HepG2 (cell line): ENCODE measurements around the gene SLC25A25. TPM values are rescaled to one million over a fixed set of nuclear protein-coding genes. Genes with fewer than 3 reads are reported as not detected.

ENCODE experiments used
- ATAC-seq: fragments of 200-7000 bp; cut with Tn5 transposase; 3 replicates; pipeline ENCODE4 v1.9.1; 2020; ENCODE audit warnings: mild to moderate bottlenecking, moderate library complexity
- BruUV-seq: library from RNA; stranded (reverse); fragments of 400-500 nt; replicated peaks from 2 replicates; lab custom pipeline; 2021; lab: Mats Ljungman, UMichigan
- CTCF ChIA-PET: fragments of 300-600 bp; formaldehyde crosslinking; extraction: SDS; loops from one replicate; lab custom pipeline; 2021; ENCODE audit warnings: low total read pairs, inconsistent platforms, low intra/inter-chr PET ratio; lab: Yijun Ruan, JAX
- POLR2A ChIA-PET: fragments of 350-600 bp; sonication (Branson Sonifier 250); formaldehyde crosslinking; loops from one replicate; lab custom pipeline; 2020; ENCODE audit warnings: antibody characterized with exemption, inconsistent platforms; lab: Yijun Ruan, JAX
- DNase-seq: peaks from one replicate; pipeline ENCODE4 v3.0.0-alpha.2; 2015; ENCODE audit warnings: low spot score
- FAIRE-seq: peaks from 3 replicates; lab custom pipeline; 2011; peaks lifted over from hg19 to GRCh38; lab: Jason Lieb, UNC
- H2AFZ ChIP-seq: one replicate; pipeline ENCODE4 v1.6.1; 2011; ENCODE audit warnings: low read length, inconsistent platforms
- H3K27ac ChIP-seq: fragments of 300-600 bp; 3 replicates; pipeline ENCODE4 v1.8.0; 2011; ENCODE audit warnings: mixed run types, mild to moderate bottlenecking, mixed read lengths, low read length, inconsistent platforms; ENCODE audit not compliant: insufficient read depth; ENCODE audit errors: extremely low read length
- H3K27me3 ChIP-seq, 2 experiments: fragments of 200-600 bp in 1 of 2; 2 replicates in 1 of 2; 3 replicates in 1 of 2; pipeline versions ENCODE4 v1.6.0 to v1.8.0; 2011; ENCODE audit warnings: low read length in 2 of 2, mild to moderate bottlenecking in 2 of 2, moderate library complexity in 2 of 2, inconsistent platforms in 1 of 2; ENCODE audit not compliant: insufficient read depth in 2 of 2, control insufficient read depth in 1 of 2
- H3K36me3 ChIP-seq, 2 experiments: fragments of 200-600 bp in 1 of 2; replicated peaks in 1 of 2; 2 replicates in 1 of 2; 3 replicates in 1 of 2; pipeline versions ENCODE4 v1.5.1 to v1.8.0; 2011; ENCODE audit warnings: low read length in 2 of 2, inconsistent platforms in 1 of 2; ENCODE audit not compliant: insufficient read depth in 2 of 2, control insufficient read depth in 1 of 2
- H3K4me1 ChIP-seq: 2 replicates; pipeline ENCODE4 v1.5.1; 2012; ENCODE audit warnings: low read length, inconsistent platforms; ENCODE audit not compliant: insufficient read depth
- H3K4me2 ChIP-seq: 2 replicates; pipeline ENCODE4 v1.6.0; 2011; ENCODE audit warnings: low read depth, low read length, inconsistent platforms
- H3K4me3 ChIP-seq, 3 experiments: fragments of 200-600 bp in 1 of 3; sonication (generic), shearing (Covaris generic) in 1 of 3; replicated peaks in 1 of 3; 2 replicates each; pipeline ENCODE4 v1.5.1; 2011 to 2016; ENCODE audit warnings: low read length in 3 of 3, inconsistent platforms in 2 of 3, low read depth in 2 of 3, mild to moderate bottlenecking in 2 of 3, control low read depth in 1 of 3, mixed read lengths in 1 of 3; ENCODE audit not compliant: insufficient read depth in 1 of 3
- H3K79me2 ChIP-seq: one replicate; pipeline ENCODE4 v1.6.1; 2011; ENCODE audit warnings: low read length, inconsistent platforms; ENCODE audit not compliant: insufficient read depth
- H3K9ac ChIP-seq: 2 replicates; pipeline ENCODE4 v1.6.0; 2011; ENCODE audit warnings: mild to moderate bottlenecking, low read depth, low read length, inconsistent platforms; ENCODE audit not compliant: insufficient read depth
- H3K9me3 ChIP-seq: 2 replicates; pipeline ENCODE4 v1.5.1; 2012; ENCODE audit warnings: mild to moderate bottlenecking, low read length
- H4K20me1 ChIP-seq: 2 replicates; pipeline ENCODE4 v1.6.0; 2011; ENCODE audit warnings: inconsistent platforms, mild to moderate bottlenecking, low read length, moderate library complexity; ENCODE audit not compliant: insufficient read depth
- HMG20A ChIP-seq: IDR thresholded peaks from 2 replicates; pipeline ENCODE4 v1.6.1; 2016; ENCODE audit warnings: borderline replicate concordance
- YEATS4 ChIP-seq: sonication (generic); formaldehyde crosslinking; IDR thresholded peaks from 2 replicates; pipeline ENCODE4 v1.4.0; 2020; ENCODE audit warnings: missing genetic modification reagents, borderline replicate concordance
- ZFP62 ChIP-seq: sonication (generic); formaldehyde crosslinking; IDR thresholded peaks from 2 replicates; pipeline ENCODE4 v1.4.0; 2020; ENCODE audit warnings: missing genetic modification reagents
- ZNF124 ChIP-seq: sonication (generic); formaldehyde crosslinking; IDR thresholded peaks from 2 replicates; pipeline ENCODE4 v1.4.0; 2020; ENCODE audit warnings: missing genetic modification reagents
- ZNF317 ChIP-seq: sonication (generic); formaldehyde crosslinking; IDR thresholded peaks from 2 replicates; pipeline ENCODE4 v1.5.0; 2020; ENCODE audit warnings: mild to moderate bottlenecking, missing genetic modification reagents
- ZNF672 ChIP-seq: sonication (generic); formaldehyde crosslinking; IDR thresholded peaks from 2 replicates; pipeline ENCODE4 v1.8.1; 2022; ENCODE audit warnings: missing genetic modification reagents
- WGBS: methylation state at CpG from one replicate; pipeline ENCODE4 v1.1.6; 2017; ENCODE audit warnings: low lambda C conversion rate; 5-methylcytosine and 5-hydroxymethylcytosine counted together
- in situ Hi-C: cut with HindIII; loops from 2 replicates; pipeline ENCODE4 v1.10.0; 2017; ENCODE audit warnings: low pct_unique_long_range_greater_than_20kb; ENCODE audit not compliant: extremely low pct_ligation_motif_present
- intact Hi-C: fragments of 100-400 bp; cut with micrococcal nuclease; formaldehyde crosslinking; loops from one replicate; pipeline ENCODE4 v1.10.0; 2022; ENCODE audit not compliant: unreplicated experiment
- polyA plus RNA-seq, 8 experiments: library from polyadenylated mRNA; depleted of rRNA in 3 of 8; stranded (reverse) in 7 of 8; unstranded in 1 of 8; fragments of >200 nt; fragmentation: Illumina TruSeq in 4 of 8; extraction: Trizol in 4 of 8; gene quantifications; 2 replicates each; pipeline versions ENCODE4 v1.2.1 to v1.2.3, GENCODE V29; 2011 to 2016; ENCODE audit warnings: low read depth in 4 of 8, missing spikeins in 1 of 8, mixed read lengths in 1 of 8; ENCODE audit not compliant: insufficient read depth in 1 of 8
- total RNA-seq, 5 experiments: library from RNA; depleted of rRNA; stranded (reverse); fragments of >200 nt; fragmentation: Illumina TruSeq; extraction: Trizol; gene quantifications; 2 replicates each; pipeline ENCODE4 v1.2.3, GENCODE V29; 2016; ENCODE audit warnings: low read depth in 1 of 5
- TF ChIP-seq, protein P1 (sequence below): sonication (generic); formaldehyde crosslinking; IDR thresholded peaks from 2 replicates; pipeline ENCODE4 v1.4.0; 2020; ENCODE audit warnings: missing genetic modification reagents
- TF ChIP-seq, protein P2 (sequence below): IDR thresholded peaks from 2 replicates; pipeline ENCODE4 v1.6.1; 2016; ENCODE audit warnings: low read depth, borderline replicate concordance
- TF ChIP-seq, protein P3 (sequence below): sonication (generic); formaldehyde crosslinking; IDR thresholded peaks from one replicate; pipeline ENCODE4 v1.5.1; 2020; ENCODE audit warnings: mild to moderate bottlenecking, missing genetic modification reagents; ENCODE audit errors: not compliant biosample characterization

SLC25A25 gene
- total and polyA plus RNA-seq, 2 of the 13 experiments (the other 11 are each of a cell fraction or from before 2014, with no cell fraction given): 10.5 to 24.8 TPM

GRCh38 chr9:128073253-128073886 is 5.3 kb downstream of the SLC25A25 start:
- ATAC-seq: peak; percentile 62
- FAIRE-seq: peak; percentile 85
- Histone ChIP-seq H3K9ac (0 out of 2 replicates have a peak overlapping the region, but pooled peaks have one; percentile 8), H3K9me3 (no peaks in the 10 kb centered on the region), H3K4me3 (peak overlapping the region in 1 of 3 experiments; percentile 9; a peak in 1 of 6 replicates), H2AFZ (no peak overlapping the region), H3K27me3 (no peaks in the 10 kb centered on the region; a peak in 1 of 5 replicates), H3K79me2 (peaks cover 25% of the 10 kb centered on the region), H3K27ac (peak overlapping the region; percentile 51), H4K20me1 (no peaks in the 10 kb centered on the region), H3K4me1 (peaks cover 65% of the 10 kb centered on the region), H3K4me2 (peak overlapping the region; percentile 53), H3K36me3 (peaks cover 2 to 3% of the 10 kb centered on the region in 2 experiments; a peak in 2 of 5 replicates)
- CTCF ChIA-PET: no interaction called here
- in situ Hi-C loops: no loop called here
- no TSS peak for BruUV-seq
- WGBS: 30% methylated on average over 7 of the region's 7 CpGs
- intact Hi-C loops: no loop called here
- DNase-seq: peak; percentile 85
- POLR2A ChIA-PET: interaction anchor here (0.7 to 3.7 kb wide), 5 partner anchors 15 to 121 kb away, joined by 3 to 16 read pairs (median 4); no protein-coding TSS in a partner anchor
- TF ChIP-seq, protein P1, sequence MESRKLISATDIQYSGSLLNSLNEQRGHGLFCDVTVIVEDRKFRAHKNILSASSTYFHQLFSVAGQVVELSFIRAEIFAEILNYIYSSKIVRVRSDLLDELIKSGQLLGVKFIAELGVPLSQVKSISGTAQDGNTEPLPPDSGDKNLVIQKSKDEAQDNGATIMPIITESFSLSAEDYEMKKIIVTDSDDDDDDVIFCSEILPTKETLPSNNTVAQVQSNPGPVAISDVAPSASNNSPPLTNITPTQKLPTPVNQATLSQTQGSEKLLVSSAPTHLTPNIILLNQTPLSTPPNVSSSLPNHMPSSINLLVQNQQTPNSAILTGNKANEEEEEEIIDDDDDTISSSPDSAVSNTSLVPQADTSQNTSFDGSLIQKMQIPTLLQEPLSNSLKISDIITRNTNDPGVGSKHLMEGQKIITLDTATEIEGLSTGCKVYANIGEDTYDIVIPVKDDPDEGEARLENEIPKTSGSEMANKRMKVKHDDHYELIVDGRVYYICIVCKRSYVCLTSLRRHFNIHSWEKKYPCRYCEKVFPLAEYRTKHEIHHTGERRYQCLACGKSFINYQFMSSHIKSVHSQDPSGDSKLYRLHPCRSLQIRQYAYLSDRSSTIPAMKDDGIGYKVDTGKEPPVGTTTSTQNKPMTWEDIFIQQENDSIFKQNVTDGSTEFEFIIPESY (CRISPR knock-in tag): no peak
- TF ChIP-seq ZFP62 (CRISPR knock-in tag) (no peak), ZNF317 (CRISPR knock-in tag) (no peak), ZNF124 (CRISPR knock-in tag) (no peak), ZNF672 (no peak), HMG20A (CRISPR knock-in tag) (peak; percentile 68; the same call in 1 of the 2 replicates), YEATS4 (CRISPR knock-in tag) (peak; percentile 15; the same call in 1 of the 2 replicates)
- TF ChIP-seq, protein P2, sequence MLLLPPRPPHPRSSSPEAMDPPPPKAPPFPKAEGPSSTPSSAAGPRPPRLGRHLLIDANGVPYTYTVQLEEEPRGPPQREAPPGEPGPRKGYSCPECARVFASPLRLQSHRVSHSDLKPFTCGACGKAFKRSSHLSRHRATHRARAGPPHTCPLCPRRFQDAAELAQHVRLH: no peak
- TF ChIP-seq, protein P3, sequence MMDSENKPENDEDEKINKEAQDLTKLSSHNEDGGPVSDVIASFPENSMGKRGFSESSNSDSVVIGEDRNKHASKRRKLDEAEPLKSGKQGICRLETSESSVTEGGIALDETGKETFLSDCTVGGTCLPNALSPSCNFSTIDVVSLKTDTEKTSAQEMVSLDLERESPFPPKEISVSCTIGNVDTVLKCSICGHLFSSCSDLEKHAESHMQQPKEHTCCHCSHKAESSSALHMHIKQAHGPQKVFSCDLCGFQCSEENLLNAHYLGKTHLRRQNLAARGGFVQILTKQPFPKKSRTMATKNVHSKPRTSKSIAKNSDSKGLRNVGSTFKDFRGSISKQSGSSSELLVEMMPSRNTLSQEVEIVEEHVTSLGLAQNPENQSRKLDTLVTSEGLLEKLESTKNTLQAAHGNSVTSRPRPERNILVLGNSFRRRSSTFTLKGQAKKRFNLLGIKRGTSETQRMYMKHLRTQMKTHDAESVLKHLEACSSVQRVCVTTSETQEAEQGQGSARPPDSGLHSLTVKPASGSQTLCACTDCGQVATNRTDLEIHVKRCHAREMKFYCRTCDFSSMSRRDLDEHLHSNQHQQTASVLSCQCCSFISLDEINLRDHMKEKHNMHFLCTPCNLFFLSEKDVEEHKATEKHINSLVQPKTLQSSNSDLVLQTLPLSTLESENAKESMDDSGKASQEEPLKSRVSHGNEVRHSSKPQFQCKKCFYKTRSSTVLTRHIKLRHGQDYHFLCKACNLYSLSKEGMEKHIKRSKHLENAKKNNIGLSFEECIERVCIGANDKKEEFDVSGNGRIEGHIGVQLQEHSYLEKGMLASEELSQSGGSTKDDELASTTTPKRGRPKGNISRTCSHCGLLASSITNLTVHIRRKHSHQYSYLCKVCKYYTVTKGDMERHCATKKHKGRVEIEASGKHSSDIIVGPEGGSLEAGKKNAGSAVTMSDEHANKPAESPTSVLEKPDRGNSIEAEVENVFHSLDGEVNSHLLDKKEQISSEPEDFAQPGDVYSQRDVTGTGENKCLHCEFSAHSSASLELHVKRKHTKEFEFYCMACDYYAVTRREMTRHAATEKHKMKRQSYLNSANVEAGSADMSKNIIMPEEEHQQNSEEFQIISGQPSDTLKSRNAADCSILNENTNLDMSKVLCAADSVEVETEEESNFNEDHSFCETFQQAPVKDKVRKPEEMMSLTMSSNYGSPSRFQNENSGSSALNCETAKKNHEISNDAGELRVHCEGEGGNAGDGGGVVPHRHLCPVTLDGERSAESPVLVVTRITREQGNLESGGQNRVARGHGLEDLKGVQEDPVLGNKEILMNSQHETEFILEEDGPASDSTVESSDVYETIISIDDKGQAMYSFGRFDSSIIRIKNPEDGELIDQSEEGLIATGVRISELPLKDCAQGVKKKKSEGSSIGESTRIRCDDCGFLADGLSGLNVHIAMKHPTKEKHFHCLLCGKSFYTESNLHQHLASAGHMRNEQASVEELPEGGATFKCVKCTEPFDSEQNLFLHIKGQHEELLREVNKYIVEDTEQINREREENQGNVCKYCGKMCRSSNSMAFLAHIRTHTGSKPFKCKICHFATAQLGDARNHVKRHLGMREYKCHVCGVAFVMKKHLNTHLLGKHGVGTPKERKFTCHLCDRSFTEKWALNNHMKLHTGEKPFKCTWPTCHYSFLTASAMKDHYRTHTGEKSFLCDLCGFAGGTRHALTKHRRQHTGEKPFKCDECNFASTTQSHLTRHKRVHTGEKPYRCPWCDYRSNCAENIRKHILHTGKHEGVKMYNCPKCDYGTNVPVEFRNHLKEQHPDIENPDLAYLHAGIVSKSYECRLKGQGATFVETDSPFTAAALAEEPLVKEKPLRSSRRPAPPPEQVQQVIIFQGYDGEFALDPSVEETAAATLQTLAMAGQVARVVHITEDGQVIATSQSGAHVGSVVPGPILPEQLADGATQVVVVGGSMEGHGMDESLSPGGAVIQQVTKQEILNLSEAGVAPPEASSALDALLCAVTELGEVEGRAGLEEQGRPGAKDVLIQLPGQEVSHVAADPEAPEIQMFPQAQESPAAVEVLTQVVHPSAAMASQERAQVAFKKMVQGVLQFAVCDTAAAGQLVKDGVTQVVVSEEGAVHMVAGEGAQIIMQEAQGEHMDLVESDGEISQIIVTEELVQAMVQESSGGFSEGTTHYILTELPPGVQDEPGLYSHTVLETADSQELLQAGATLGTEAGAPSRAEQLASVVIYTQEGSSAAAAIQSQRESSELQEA: no peak
